K562 (cell line): Measurements from ENCODE around the gene PRCP. TPM values are rescaled to one million over a fixed set of nuclear protein-coding genes. Genes with fewer than 3 reads are reported as not detected.

Experiments used
- ATAC-seq: fragments of 200-7000 bp; cut with Tn5 transposase; 3 replicates; pipeline ENCODE4 v1.9.1; 2020; ENCODE audit warnings: moderate library complexity
- BruUV-seq: library from RNA; stranded (reverse); fragments of 400-500 nt; replicated peaks from 2 replicates; lab custom pipeline; 2021; lab: Mats Ljungman, UMichigan
- CTCF ChIA-PET: fragments of 300-600 bp; formaldehyde crosslinking; extraction: SDS; loops from one replicate; lab custom pipeline; 2021; ENCODE audit warnings: low intra/inter-chr PET ratio; lab: Yijun Ruan, JAX
- POLR2A ChIA-PET: fragments of 300-600, 350-650 bp; sonication (Branson Sonifier 250); formaldehyde crosslinking; extraction: SDS; loops from one replicate; lab custom pipeline; 2021; ENCODE audit warnings: antibody characterized with exemption, inconsistent platforms; lab: Yijun Ruan, JAX
- DNase-seq, 4 experiments: peaks; one replicate each; pipeline versions ENCODE4 v3.0.0 to v3.0.0-alpha.2; 2011 to 2018; ENCODE audit warnings: low spot score in 3 of 4, mixed read lengths in 3 of 4; ENCODE audit errors: extremely low read depth in 1 of 4
- FAIRE-seq: peaks from 2 replicates; lab custom pipeline; 2011; peaks lifted over from hg19 to GRCh38; lab: Jason Lieb, UNC
- H2AFZ ChIP-seq: 2 replicates; pipeline ENCODE4 v1.6.0; 2011; ENCODE audit warnings: low read depth, low read length, control low read depth, inconsistent platforms
- H3K27ac ChIP-seq: fragments of 200-600 bp; 3 replicates; pipeline ENCODE4 v1.8.0; 2011; ENCODE audit warnings: low read depth, mild to moderate bottlenecking, control low read depth, inconsistent platforms, low read length, moderate library complexity, mixed read lengths; ENCODE audit errors: extremely low read depth
- H3K27me3 ChIP-seq, 2 experiments: fragments of 300-600 bp in 1 of 2; 2 replicates in 1 of 2; 3 replicates in 1 of 2; pipeline versions ENCODE4 v1.6.0 to v1.8.0; 2011; ENCODE audit warnings: inconsistent platforms in 2 of 2, low read length in 2 of 2, mild to moderate bottlenecking in 1 of 2, mixed read lengths in 1 of 2, moderate library complexity in 1 of 2; ENCODE audit not compliant: control insufficient read depth in 2 of 2, insufficient read depth in 2 of 2
- H3K36me3 ChIP-seq: fragments of 300-600 bp; 3 replicates; pipeline ENCODE4 v1.8.0; 2011; ENCODE audit warnings: mild to moderate bottlenecking, low read length, inconsistent platforms; ENCODE audit not compliant: control insufficient read depth, insufficient read depth
- H3K4me1 ChIP-seq, 2 experiments: fragments of 200-600 bp in 1 of 2; replicated peaks in 1 of 2; 2 replicates in 1 of 2; 3 replicates in 1 of 2; pipeline versions ENCODE4 v1.5.1 to v1.8.0; 2011; ENCODE audit warnings: inconsistent platforms in 2 of 2, low read length in 2 of 2, mild to moderate bottlenecking in 1 of 2, mixed read lengths in 1 of 2, moderate library complexity in 1 of 2; ENCODE audit not compliant: control insufficient read depth in 2 of 2, insufficient read depth in 2 of 2
- H3K4me2 ChIP-seq: 2 replicates; pipeline ENCODE4 v1.6.1; 2011; ENCODE audit warnings: low read length, control low read depth, inconsistent platforms, mixed read lengths; ENCODE audit not compliant: insufficient read depth
- H3K4me3 ChIP-seq: fragments of 200-600 bp; sonication (generic), shearing (Covaris generic); 2 replicates; pipeline ENCODE4 v1.5.1; 2016; ENCODE audit warnings: control low read depth, inconsistent platforms
- H3K79me2 ChIP-seq: fragments of 200-600 bp; 3 replicates; pipeline ENCODE4 v1.8.0; 2011; ENCODE audit warnings: low read length, inconsistent platforms; ENCODE audit not compliant: control insufficient read depth, insufficient read depth
- H3K9ac ChIP-seq, 2 experiments: 2 replicates each; pipeline versions ENCODE4 v1.6.0 to v1.6.1; 2011; ENCODE audit warnings: low read depth in 2 of 2, low read length in 2 of 2, control low read depth in 1 of 2, inconsistent platforms in 1 of 2, mild to moderate bottlenecking in 1 of 2, mixed read lengths in 1 of 2; ENCODE audit not compliant: insufficient read depth in 1 of 2
- H3K9me1 ChIP-seq: one replicate; pipeline ENCODE4 v1.6.0; 2011; ENCODE audit warnings: inconsistent platforms, mild to moderate bottlenecking, low read length, moderate library complexity; ENCODE audit not compliant: control insufficient read depth, insufficient read depth
- H3K9me3 ChIP-seq: replicated peaks from 2 replicates; pipeline ENCODE4 v1.5.1; 2011; ENCODE audit warnings: low read depth, low read length, inconsistent platforms; ENCODE audit not compliant: control insufficient read depth, insufficient read depth
- H4K20me1 ChIP-seq: replicated peaks from 2 replicates; pipeline ENCODE4 v1.6.1; 2011; ENCODE audit warnings: low read length, inconsistent platforms, mixed read lengths; ENCODE audit not compliant: control insufficient read depth, insufficient read depth
- ADNP ChIP-seq: fragments of 200-800 bp; sonication (Bioruptor generic); IDR thresholded peaks from 2 replicates; pipeline ENCODE4 v1.6.1; 2016; ENCODE audit warnings: missing genetic modification characterization, missing compliant biosample characterization
- BCLAF1 ChIP-seq, 2 experiments: fragments of 450-650 bp in 1 of 2; IDR thresholded peaks; 2 replicates each; pipeline ENCODE4 v1.6.1; 2011 to 2017; ENCODE audit warnings: low read depth in 2 of 2, antibody characterized with exemption in 1 of 2, borderline replicate concordance in 1 of 2, low read length in 1 of 2, mild to moderate bottlenecking in 1 of 2, mixed read lengths in 1 of 2; ENCODE audit not compliant: control insufficient read depth in 1 of 2
- NFATC3 ChIP-seq: fragments of 450-650 bp; IDR thresholded peaks from 2 replicates; pipeline ENCODE4 v1.6.1; 2017; ENCODE audit warnings: mild to moderate bottlenecking
- POLR2AphosphoS5 ChIP-seq: IDR thresholded peaks from 2 replicates; pipeline ENCODE4 v1.6.1; 2011; ENCODE audit warnings: mild to moderate bottlenecking, low read depth, low read length, moderate library complexity; ENCODE audit not compliant: control insufficient read depth, insufficient read depth
- POLR3G ChIP-seq: IDR thresholded peaks from 2 replicates; pipeline ENCODE4 v1.6.1; 2011; ENCODE audit not compliant: insufficient read length, insufficient replicate concordance; ENCODE audit errors: extremely low read depth
- RBM15 ChIP-seq: fragments of 200-400 bp; formaldehyde crosslinking; IDR thresholded peaks from 2 replicates; pipeline ENCODE4 v1.6.1; 2018; ENCODE audit warnings: mild to moderate bottlenecking, low read length, moderate library complexity; ENCODE audit not compliant: insufficient read depth
- TAF7 ChIP-seq: fragments of 450-650 bp; IDR thresholded peaks from 2 replicates; pipeline ENCODE4 v1.6.1; 2016; ENCODE audit warnings: missing genetic modification characterization, missing compliant biosample characterization
- ZBTB7A ChIP-seq: IDR thresholded peaks from 2 replicates; pipeline ENCODE4 v1.6.1; 2011; ENCODE audit warnings: low read depth, mild to moderate bottlenecking, low read length, moderate library complexity, borderline replicate concordance; ENCODE audit not compliant: control insufficient read depth
- ZNF133 ChIP-seq: fragments of 250-450 bp; sonication (Bioruptor Pico); IDR thresholded peaks from 2 replicates; pipeline ENCODE4 v1.4.0; 2020; ENCODE audit warnings: mild to moderate bottlenecking
- WGBS: fragments of 100-300 bp; shearing (Covaris generic); methylation state at CpG from one replicate; pipeline ENCODE4 v1.1.6; 2016; ENCODE audit warnings: low coverage, mixed read lengths; ENCODE audit not compliant: insufficient coverage; ENCODE audit errors: missing lambda C conversion rate; 5-methylcytosine and 5-hydroxymethylcytosine counted together
- in situ Hi-C: fragments of 300-500 bp; cut with MboI; formaldehyde crosslinking; loops from 4 replicates; pipeline ENCODE4 v1.15.0; 2018; ENCODE audit warnings: inconsistent platforms, mixed read lengths
- intact Hi-C: fragments of 100-400 bp; cut with micrococcal nuclease; formaldehyde crosslinking; loops from 2 replicates; pipeline ENCODE4 v1.14.2; 2022
- polyA plus RNA-seq, 8 experiments: library from polyadenylated mRNA; depleted of rRNA in 4 of 8; stranded (reverse) in 5 of 8; unstranded in 3 of 8; fragments of >200 nt; fragmentation: Nextera tagmentation in 2 of 8; fragmentation: Illumina TruSeq in 1 of 8; extraction: Ambion mirVana in 2 of 8; extraction: Trizol in 1 of 8; gene quantifications; 2 replicates each; pipeline versions ENCODE4 v1.2.1 to v1.2.3, GENCODE V29; 2011 to 2014; ENCODE audit warnings: inconsistent platforms in 1 of 8, missing spikeins in 1 of 8
- total RNA-seq, 7 experiments: library from RNA; depleted of rRNA in 6 of 7; stranded (reverse); fragments of >200 nt in 6 of 7; fragmentation: Illumina TruSeq in 2 of 7; extraction: Trizol in 2 of 7; gene quantifications; 2 replicates each; pipeline versions ENCODE4 v1.2.1 to v1.2.3, GENCODE V29; 2011 to 2021; ENCODE audit warnings: low replicate concordance in 1 of 7
- TF ChIP-seq, protein P1 (sequence below): sonication (generic); formaldehyde crosslinking; IDR thresholded peaks from 2 replicates; pipeline ENCODE4 v1.8.0; 2023; ENCODE audit warnings: mild to moderate bottlenecking, missing genetic modification reagents
- TF ChIP-seq, protein P2 (sequence below): fragments of 450-650 bp; formaldehyde crosslinking; IDR thresholded peaks from 2 replicates; pipeline ENCODE4 v1.4.0; 2022; ENCODE audit warnings: missing genetic modification characterization

PRCP gene
- total and polyA plus RNA-seq, 9 of the 15 experiments (the other 6 are each of a cell fraction or from before 2014, with no cell fraction given), result 9.5 to 43.1 (median 23.2) TPM

- peaks cover 64% of the 10 kb centered on the region for H3K79me2 ChIP-seq
- under 1% methylated on average over 44 of the region's 49 CpGs for whole genome bisulfite sequencing
- H3K36me3 ChIP-seq, result no peaks in the 10 kb centered on the region
- no peaks in the 10 kb centered on the region for H3K27me3 ChIP-seq
- in situ Hi-C loops, result loop anchor here (25.0 kb wide), 1 partner anchor 336 kb away; no protein-coding TSS in a partner anchor
- peak within 1 kb of the TSS; percentile 83 to 89 for H3K9ac ChIP-seq
- no peaks in the 10 kb centered on the region for H3K9me1 ChIP-seq
- H3K4me3 ChIP-seq, result peak within 1 kb of the TSS; percentile 69
- ATAC-seq (peak; percentile 81), DNase-seq (peak; percentile 87 to 99 (median 90)), FAIRE-seq (peak; percentile 97)
- H3K4me2 ChIP-seq, result peak within 1 kb of the TSS; percentile 100
- BruUV-seq, result no TSS peak
- POLR2A ChIA-PET, result interaction anchor here (0.7 to 1.4 kb wide), 10 partner anchors 12 to 256 kb away, joined by 3 to 7 read pairs (median 4); partner anchors contain the start of genes PCF11 and RAB30
- H3K27ac ChIP-seq, result peak within 1 kb of the TSS; percentile 77
- peak within 1 kb of the TSS; percentile 97 for H2AFZ ChIP-seq
- CTCF ChIA-PET, result no interaction called here
- no peaks in the 10 kb centered on the region for H4K20me1 ChIP-seq
- no peaks in the 10 kb centered on the region for H3K9me3 ChIP-seq
- intact Hi-C loops, result loop anchor here (2.0 to 10.0 kb wide), 5 partner anchors 184 to 913 kb away; partner anchors contain the start of genes ANKRD42 and PCF11
- peaks cover 8 to 24% of the 10 kb centered on the region in 2 experiments for H3K4me1 ChIP-seq
- peak; percentile 66 for TF ChIP-seq ZBTB7A
- TF ChIP-seq, protein P1, sequence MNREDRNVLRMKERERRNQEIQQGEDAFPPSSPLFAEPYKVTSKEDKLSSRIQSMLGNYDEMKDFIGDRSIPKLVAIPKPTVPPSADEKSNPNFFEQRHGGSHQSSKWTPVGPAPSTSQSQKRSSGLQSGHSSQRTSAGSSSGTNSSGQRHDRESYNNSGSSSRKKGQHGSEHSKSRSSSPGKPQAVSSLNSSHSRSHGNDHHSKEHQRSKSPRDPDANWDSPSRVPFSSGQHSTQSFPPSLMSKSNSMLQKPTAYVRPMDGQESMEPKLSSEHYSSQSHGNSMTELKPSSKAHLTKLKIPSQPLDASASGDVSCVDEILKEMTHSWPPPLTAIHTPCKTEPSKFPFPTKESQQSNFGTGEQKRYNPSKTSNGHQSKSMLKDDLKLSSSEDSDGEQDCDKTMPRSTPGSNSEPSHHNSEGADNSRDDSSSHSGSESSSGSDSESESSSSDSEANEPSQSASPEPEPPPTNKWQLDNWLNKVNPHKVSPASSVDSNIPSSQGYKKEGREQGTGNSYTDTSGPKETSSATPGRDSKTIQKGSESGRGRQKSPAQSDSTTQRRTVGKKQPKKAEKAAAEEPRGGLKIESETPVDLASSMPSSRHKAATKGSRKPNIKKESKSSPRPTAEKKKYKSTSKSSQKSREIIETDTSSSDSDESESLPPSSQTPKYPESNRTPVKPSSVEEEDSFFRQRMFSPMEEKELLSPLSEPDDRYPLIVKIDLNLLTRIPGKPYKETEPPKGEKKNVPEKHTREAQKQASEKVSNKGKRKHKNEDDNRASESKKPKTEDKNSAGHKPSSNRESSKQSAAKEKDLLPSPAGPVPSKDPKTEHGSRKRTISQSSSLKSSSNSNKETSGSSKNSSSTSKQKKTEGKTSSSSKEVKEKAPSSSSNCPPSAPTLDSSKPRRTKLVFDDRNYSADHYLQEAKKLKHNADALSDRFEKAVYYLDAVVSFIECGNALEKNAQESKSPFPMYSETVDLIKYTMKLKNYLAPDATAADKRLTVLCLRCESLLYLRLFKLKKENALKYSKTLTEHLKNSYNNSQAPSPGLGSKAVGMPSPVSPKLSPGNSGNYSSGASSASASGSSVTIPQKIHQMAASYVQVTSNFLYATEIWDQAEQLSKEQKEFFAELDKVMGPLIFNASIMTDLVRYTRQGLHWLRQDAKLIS (CRISPR knock-in tag), result peak; percentile 81
- peak in 1 of 2 experiments; percentile 91; a peak in 2 of 4 replicates for TF ChIP-seq BCLAF1 (IDR thresholded peaks at IDR 0.05; ENCODE audit: borderline replicate concordance in 1 of 2, control insufficient read depth in 1 of 2, low read depth in 2 of 2, low read length in 1 of 2)
- TF ChIP-seq NFATC3, result no peak
- no peak for TF ChIP-seq ADNP (tag)
- no peak for TF ChIP-seq ZNF133 (CRISPR knock-in tag)
- TF ChIP-seq TAF7, result no peak
- TF ChIP-seq POLR3G, result no peak
- TF ChIP-seq POLR2AphosphoS5, result peak; percentile 84
- TF ChIP-seq, protein P2, sequence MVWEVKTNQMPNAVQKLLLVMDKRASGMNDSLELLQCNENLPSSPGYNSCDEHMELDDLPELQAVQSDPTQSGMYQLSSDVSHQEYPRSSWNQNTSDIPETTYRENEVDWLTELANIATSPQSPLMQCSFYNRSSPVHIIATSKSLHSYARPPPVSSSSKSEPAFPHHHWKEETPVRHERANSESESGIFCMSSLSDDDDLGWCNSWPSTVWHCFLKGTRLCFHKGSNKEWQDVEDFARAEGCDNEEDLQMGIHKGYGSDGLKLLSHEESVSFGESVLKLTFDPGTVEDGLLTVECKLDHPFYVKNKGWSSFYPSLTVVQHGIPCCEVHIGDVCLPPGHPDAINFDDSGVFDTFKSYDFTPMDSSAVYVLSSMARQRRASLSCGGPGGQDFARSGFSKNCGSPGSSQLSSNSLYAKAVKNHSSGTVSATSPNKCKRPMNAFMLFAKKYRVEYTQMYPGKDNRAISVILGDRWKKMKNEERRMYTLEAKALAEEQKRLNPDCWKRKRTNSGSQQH (CRISPR knock-in tag), result no peak
- no peak for TF ChIP-seq RBM15
Measured at GRCh38 chr11:82901165-82901921, 1.1 kb upstream of the PRCP start, which contains the start of gene DDIAS. DDIAS (plus strand) TSS chr11:82901736; CDS start chr11:82914739, 13,003 bp downstream.
